IMR-90 (cell line): ENCODE measurements around the gene CAVIN1. TPM values are rescaled to one million over a fixed set of nuclear protein-coding genes. Genes with fewer than 3 reads are reported as not detected.

Experiments
- ATAC-seq: fragments of 200-7000 bp; cut with Tn5 transposase; 2 replicates; pipeline ENCODE4 v1.9.1; 2020; ENCODE audit warnings: low read depth, mild to moderate bottlenecking, moderate library complexity
- BruUV-seq: library from RNA; stranded (reverse); fragments of 400-500 nt; replicated peaks from 2 replicates; lab custom pipeline; 2021; lab: Mats Ljungman, UMichigan
- CTCF ChIA-PET: fragments of 300-600 bp; formaldehyde crosslinking; extraction: SDS; loops from one replicate; lab custom pipeline; 2021; ENCODE audit warnings: antibody characterized with exemption; lab: Yijun Ruan, JAX
- POLR2A ChIA-PET: fragments of 300-600 bp; sonication (Branson Sonifier 250); formaldehyde crosslinking; loops from one replicate; lab custom pipeline; 2022; ENCODE audit warnings: antibody characterized with exemption; ENCODE audit not compliant: unreplicated experiment; lab: Charles Lee
- DNase-seq: peaks from one replicate; pipeline ENCODE4 v3.0.0; 2013
- H2AFZ ChIP-seq: replicated peaks from 2 replicates; pipeline ENCODE3; 2013; ENCODE audit warnings: low read length, mild to moderate bottlenecking; ENCODE audit not compliant: poor library complexity
- H2AK5ac ChIP-seq: 2 replicates; pipeline ENCODE4 v1.6.1; 2013; ENCODE audit warnings: low read depth, low read length, inconsistent platforms
- H2AK9ac ChIP-seq: replicated peaks from 2 replicates; pipeline ENCODE3; 2013; ENCODE audit warnings: mild to moderate bottlenecking, low read depth, low read length, moderate library complexity; ENCODE audit not compliant: poor library complexity
- H2BK120ac ChIP-seq: 2 replicates; pipeline ENCODE4 v1.6.1; 2013; ENCODE audit warnings: low read depth, low read length, inconsistent platforms
- H2BK15ac ChIP-seq: 3 replicates; pipeline ENCODE4 v1.6.1; 2013; ENCODE audit warnings: low read depth, low read length, inconsistent platforms
- H2BK20ac ChIP-seq: 2 replicates; pipeline ENCODE4 v1.6.1; 2013; ENCODE audit warnings: low read depth, mild to moderate bottlenecking, inconsistent platforms, low read length, moderate library complexity
- H2BK5ac ChIP-seq: 2 replicates; pipeline ENCODE4 v1.6.1; 2013; ENCODE audit warnings: mild to moderate bottlenecking, low read depth, low read length, inconsistent platforms; ENCODE audit not compliant: poor library complexity, severe bottlenecking
- H3K14ac ChIP-seq: replicated peaks from 2 replicates; pipeline ENCODE4 v1.6.1; 2013; ENCODE audit warnings: low read depth, low read length, inconsistent platforms
- H3K18ac ChIP-seq: 2 replicates; pipeline ENCODE4 v1.6.1; 2013; ENCODE audit warnings: low read depth, low read length, control low read depth
- H3K23ac ChIP-seq: 2 replicates; pipeline ENCODE4 v1.6.1; 2013; ENCODE audit warnings: low read depth, low read length, inconsistent platforms
- H3K27ac ChIP-seq: 2 replicates; pipeline ENCODE4 v1.5.1; 2013; ENCODE audit warnings: mild to moderate bottlenecking, control low read depth, low read length; ENCODE audit not compliant: insufficient read depth
- H3K27me3 ChIP-seq: 2 replicates; pipeline ENCODE4 v1.6.1; 2013; ENCODE audit warnings: low read length; ENCODE audit not compliant: control insufficient read depth, insufficient read depth
- H3K36me3 ChIP-seq: 2 replicates; pipeline ENCODE4 v1.6.1; 2013; ENCODE audit warnings: low read length, mixed read lengths; ENCODE audit not compliant: control insufficient read depth, insufficient read depth
- H3K4ac ChIP-seq: 2 replicates; pipeline ENCODE4 v1.6.1; 2013; ENCODE audit warnings: low read depth, low read length, inconsistent platforms
- H3K4me1 ChIP-seq: 2 replicates; pipeline ENCODE4 v1.6.1; 2013; ENCODE audit warnings: low read length, mixed read lengths; ENCODE audit not compliant: control insufficient read depth, insufficient read depth
- H3K4me2 ChIP-seq: 2 replicates; pipeline ENCODE4 v1.6.1; 2013; ENCODE audit warnings: low read depth, mild to moderate bottlenecking, control low read depth, low read length, moderate library complexity
- H3K4me3 ChIP-seq: 2 replicates; pipeline ENCODE4 v1.5.1; 2013; ENCODE audit warnings: low read depth, mild to moderate bottlenecking, control low read depth, low read length, moderate library complexity; ENCODE audit not compliant: insufficient read depth
- H3K56ac ChIP-seq: 2 replicates; pipeline ENCODE4 v1.6.1; 2013; ENCODE audit warnings: low read length, inconsistent platforms; ENCODE audit not compliant: insufficient read depth; ENCODE audit errors: extremely low read depth
- H3K79me1 ChIP-seq, 2 experiments: 2 replicates each; pipeline ENCODE4 v1.6.1; 2013; ENCODE audit warnings: low read length in 2 of 2, inconsistent platforms in 1 of 2, low read depth in 1 of 2
- H3K9ac ChIP-seq: 2 replicates; pipeline ENCODE4 v1.6.1; 2013; ENCODE audit warnings: low read depth, low read length, control low read depth
- H3K9me1 ChIP-seq: 2 replicates; pipeline ENCODE4 v1.6.1; 2013; ENCODE audit warnings: low read length, inconsistent platforms; ENCODE audit not compliant: insufficient read depth
- H3K9me3 ChIP-seq: 2 replicates; pipeline ENCODE4 v1.6.1; 2013; ENCODE audit warnings: low read length; ENCODE audit not compliant: control insufficient read depth, insufficient read depth
- H4K20me1 ChIP-seq: 2 replicates; pipeline ENCODE4 v1.6.1; 2013; ENCODE audit warnings: low read length, inconsistent platforms; ENCODE audit not compliant: insufficient read depth
- H4K5ac ChIP-seq: 2 replicates; pipeline ENCODE4 v1.6.1; 2013; ENCODE audit warnings: mild to moderate bottlenecking, low read depth, low read length, control low read depth
- H4K8ac ChIP-seq, 2 experiments: 2 replicates each; pipeline ENCODE4 v1.6.1; 2013; ENCODE audit warnings: low read depth in 2 of 2, low read length in 2 of 2, control low read depth in 1 of 2, inconsistent platforms in 1 of 2
- H4K91ac ChIP-seq: 2 replicates; pipeline ENCODE4 v1.6.1; 2013; ENCODE audit warnings: low read depth, low read length, inconsistent platforms; ENCODE audit not compliant: insufficient read depth
- CEBPB ChIP-seq: IDR thresholded peaks from 2 replicates; pipeline ENCODE4 v1.6.1; 2012; ENCODE audit warnings: low read depth, low read length, improper control_type of control experiment
- FOS ChIP-seq: fragments of 150-350 bp; IDR thresholded peaks from 2 replicates; pipeline ENCODE4 v1.6.1; 2016; ENCODE audit warnings: low read depth, low read length
- MAFK ChIP-seq: IDR thresholded peaks from 2 replicates; pipeline ENCODE4 v1.6.1; 2012; ENCODE audit warnings: low read depth, low read length, improper control_type of control experiment
- WGBS, 2 experiments: methylation state at CpG; one replicate each; pipeline versions ENCODE4 v1.1.5 to v1.1.7; 2013; ENCODE audit warnings: missing lambda C conversion rate in 2 of 2; ENCODE audit not compliant: insufficient read length in 1 of 2; ENCODE audit errors: extremely low coverage in 2 of 2; 5-methylcytosine and 5-hydroxymethylcytosine counted together
- dilution Hi-C: fragments of 300-500 bp; cut with HindIII; formaldehyde crosslinking; loops from one replicate; pipeline ENCODE4 v1.14.3; 2018; ENCODE audit warnings: low sequenced_read_pairs; ENCODE audit not compliant: unreplicated experiment
- in situ Hi-C: fragments of 300-500 bp; cut with MboI; formaldehyde crosslinking; loops from 3 replicates; pipeline ENCODE4 v1.14.3; 2019; ENCODE audit warnings: low sequenced_read_pairs, inconsistent platforms, mixed read lengths
- intact Hi-C: fragments of 100-400 bp; cut with micrococcal nuclease; formaldehyde crosslinking; loops from 2 replicates; pipeline ENCODE4 v1.10.0; 2022
- polyA plus RNA-seq, 3 experiments: library from polyadenylated mRNA; depleted of rRNA; stranded (reverse); fragments of >200 nt; gene quantifications; 2 replicates each; pipeline ENCODE4 v1.2.3, GENCODE V29; 2012; ENCODE audit warnings: low replicate concordance in 1 of 3
- total RNA-seq: library from RNA; depleted of rRNA; stranded (reverse); fragments of >200 nt; gene quantifications from 2 replicates; pipeline ENCODE4 v1.2.3, GENCODE V29; 2012

The CAVIN1 gene
- total and polyA plus RNA-seq, 2 of the 4 experiments (the other 2 are of a cell fraction), result 491 to 556 TPM

- WGBS, 2 experiments, result no CpG with 5 or more reads among the region's 6 CpGs
- Histone ChIP-seq H3K14ac (peak overlapping the region; percentile 70; the same call in 1 of the 2 replicates), H2BK5ac (peak overlapping the region; percentile 95), H3K9me1 (no peaks in the 10 kb centered on the region), H3K4ac (peak overlapping the region; percentile 74; the same call in 1 of the 2 replicates), H3K4me1 (no peaks in the 10 kb centered on the region; the same call in none of the 2 replicates), H4K8ac (peak overlapping the region; percentile 5 to 76; a peak in 3 of 4 replicates), H3K56ac (peak overlapping the region; percentile 51; the same call in 1 of the 2 replicates), H3K9ac (no peak overlapping the region), H4K20me1 (no peaks in the 10 kb centered on the region), H2BK120ac (peak overlapping the region; percentile 89), H3K23ac (peak overlapping the region; percentile 69), H3K4me2 (peak overlapping the region; percentile 51; the same call in 1 of the 2 replicates), H2AK5ac (peak overlapping the region; percentile 6; the same call in 1 of the 2 replicates), H3K4me3 (peak overlapping the region; percentile 8; the same call in 1 of the 2 replicates), H2AFZ (peak overlapping the region; percentile 32), H2AK9ac (no peak overlapping the region), H3K18ac (peak overlapping the region; percentile 65; the same call in 1 of the 2 replicates), H2BK15ac (peak overlapping the region; percentile 84; the same call in 1 of the 3 replicates), H3K9me3 (no peaks in the 10 kb centered on the region), H3K27me3 (no peaks in the 10 kb centered on the region), H3K36me3 (no peaks in the 10 kb centered on the region), H2BK20ac (peak overlapping the region; percentile 78), H4K91ac (peak overlapping the region; percentile 5; the same call in 1 of the 2 replicates), H3K79me1 (no peaks in the 10 kb centered on the region), H4K5ac (peak overlapping the region; percentile 25; the same call in 1 of the 2 replicates), H3K27ac (peak overlapping the region; percentile 51)
- no TSS peak for BruUV-seq
- ChIA-PET CTCF (no interaction called here), POLR2A (interaction anchor here (0.9 kb wide), 1 partner anchor 13 kb away, joined by 3 read pairs; the partner anchor contains the start of gene CAVIN1)
- DNase-seq (peak; percentile 99), ATAC-seq (peak; percentile 95)
- intact Hi-C loops (loop anchor here (5.0 kb wide), 1 partner anchor 36 kb away; no protein-coding TSS in a partner anchor), dilution Hi-C loops (no loop called here), in situ Hi-C loops (no loop called here)
- TF ChIP-seq CEBPB, result peak; percentile 79
- TF ChIP-seq MAFK, result no peak
- peak; percentile 93 for TF ChIP-seq FOS
These were observed 13.3 kb upstream of the CAVIN1 start for GRCh38 chr17:42436391-42436790.
